Measurements from ENCODE around the gene ATF1. TPM values are rescaled to one million over a fixed set of nuclear protein-coding genes. Genes with fewer than 3 reads are reported as not detected.

The ATF1 gene
- total and polyA plus RNA-seq, 2 of the 8 experiments (the other 6 are each of a cell fraction or from before 2014, with no cell fraction given): 23.2 to 41.8 TPM

DNA sequence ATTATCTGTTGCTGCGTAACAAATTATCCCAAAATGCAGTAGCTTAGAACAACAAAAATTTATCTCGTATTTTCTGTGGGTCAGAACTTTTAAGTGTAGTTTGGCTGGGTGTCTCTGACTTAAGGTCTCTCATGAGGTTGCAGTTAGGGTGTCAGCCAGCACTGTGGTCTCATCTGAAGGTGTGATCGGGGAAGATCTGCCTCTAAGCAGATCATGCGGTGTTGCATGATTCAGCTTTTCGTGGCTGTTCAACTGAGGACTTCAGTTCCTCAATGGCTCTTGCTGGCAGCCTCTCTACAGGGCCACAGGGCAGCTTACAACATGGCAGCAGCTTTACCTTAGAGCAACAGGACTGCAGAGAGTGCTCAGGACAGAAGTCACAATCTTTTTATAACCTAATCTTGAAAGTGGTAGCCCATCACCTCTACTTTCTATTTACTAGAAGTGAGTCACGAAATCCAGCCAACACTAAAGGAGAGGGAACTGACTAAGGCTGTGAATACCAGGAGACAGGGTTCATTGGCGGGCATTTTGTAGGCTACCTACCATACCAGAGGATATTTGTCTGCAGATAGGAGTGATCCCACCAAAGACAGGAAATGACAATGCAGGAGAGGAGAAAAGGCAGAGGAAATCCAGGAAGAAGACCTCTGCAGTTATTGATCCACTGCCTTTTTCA is 77.0 kb downstream of the ATF1 start:
- FAIRE-seq: no peak
- no peak overlapping the region for H2BK120ac ChIP-seq (replicated peaks; ENCODE audit: low read depth, low read length)
- no peak overlapping the region for H2BK12ac ChIP-seq (ENCODE audit: low read depth, low read length)
- no peak overlapping the region for H3K23ac ChIP-seq (ENCODE audit: insufficient read length)
- ChIA-PET POLR2A (ENCODE audit: partially characterized antibody) (interaction anchor here (0.5 kb wide), 1 partner anchor 15 kb away, joined by 4 read pairs; no protein-coding TSS in a partner anchor), CTCF (ENCODE audit: partially characterized antibody) (interaction anchor here (0.8 kb wide), 1 partner anchor 17 kb away, joined by 5 read pairs; no protein-coding TSS in a partner anchor)
- H3K14ac ChIP-seq (ENCODE audit: insufficient read length): no peak overlapping the region
- H4K8ac ChIP-seq (ENCODE audit: extremely low read depth, insufficient read depth, low read length): no peak overlapping the region
- H3K4me2 ChIP-seq (ENCODE audit: insufficient read depth in 1 of 2, low read depth in 2 of 2, low read length in 2 of 2): no peak overlapping the region
- no peaks in the 10 kb centered on the region for H3K36me3 ChIP-seq (ENCODE audit: control insufficient read depth in 2 of 4, insufficient read depth in 4 of 4, low read length in 3 of 4)
- no peaks in the 10 kb centered on the region for H3K79me1 ChIP-seq (ENCODE audit: low read depth, low read length)
- TF ChIP-seq CHD1 (IDR thresholded peaks at IDR 0.05; ENCODE audit: low read depth, low read length) (no peak), TCF12 (IDR thresholded peaks at IDR 0.05; ENCODE audit: low read depth, low read length) (no peak), RFX5 (IDR thresholded peaks at IDR 0.05; ENCODE audit: borderline replicate concordance, low read depth, low read length) (no peak), RNF2 (IDR thresholded peaks at IDR 0.05; ENCODE audit: borderline replicate concordance, low read depth, low read length, missing control alignments, poor library complexity, severe bottlenecking) (no peak), HDAC2 (IDR thresholded peaks at IDR 0.05; ENCODE audit: borderline replicate concordance in 1 of 2, low read depth in 2 of 2, low read length in 2 of 2) (no peak), PHF8 (conservative IDR thresholded peaks at IDR 0.05; ENCODE audit: low read depth, low read length) (no peak), KDM4A (IDR thresholded peaks at IDR 0.05; ENCODE audit: low read depth, low read length, severe bottlenecking) (no peak)
- TF ChIP-seq, protein P1, sequence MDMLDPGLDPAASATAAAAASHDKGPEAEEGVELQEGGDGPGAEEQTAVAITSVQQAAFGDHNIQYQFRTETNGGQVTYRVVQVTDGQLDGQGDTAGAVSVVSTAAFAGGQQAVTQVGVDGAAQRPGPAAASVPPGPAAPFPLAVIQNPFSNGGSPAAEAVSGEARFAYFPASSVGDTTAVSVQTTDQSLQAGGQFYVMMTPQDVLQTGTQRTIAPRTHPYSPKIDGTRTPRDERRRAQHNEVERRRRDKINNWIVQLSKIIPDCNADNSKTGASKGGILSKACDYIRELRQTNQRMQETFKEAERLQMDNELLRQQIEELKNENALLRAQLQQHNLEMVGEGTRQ (IDR thresholded peaks at IDR 0.05; ENCODE audit: low read length): no peak
- H3K79me2 ChIP-seq (ENCODE audit: control insufficient read depth in 1 of 2, insufficient read depth in 2 of 2, low read length in 2 of 2): no peaks in the 10 kb centered on the region
- no peaks in the 10 kb centered on the region for H3K23me2 ChIP-seq (ENCODE audit: low read depth, low read length)
- no peak overlapping the region for H3K4me3 ChIP-seq (ENCODE audit: extremely low read depth in 1 of 4, insufficient read depth in 2 of 4, low read depth in 3 of 4, low read length in 4 of 4)
- no peaks in the 10 kb centered on the region; a peak in 1 of 7 replicates for H3K27me3 ChIP-seq (replicated peaks in 1 of 4; ENCODE audit: control insufficient read depth in 3 of 4, extremely low read depth in 1 of 4, insufficient read depth in 3 of 4, low read length in 3 of 4)
- no peak overlapping the region for H2BK20ac ChIP-seq (ENCODE audit: low read length)
- no peaks in the 10 kb centered on the region; a peak in 1 of 7 replicates for H3K4me1 ChIP-seq (replicated peaks in 1 of 4; ENCODE audit: control insufficient read depth in 3 of 4, insufficient read depth in 4 of 4, low read length in 3 of 4)
- no peak overlapping the region for H3K4ac ChIP-seq (replicated peaks; ENCODE audit: insufficient read length, low read depth, low read length)
- no peak overlapping the region for H4K5ac ChIP-seq (ENCODE audit: insufficient read length, low read depth, low read length)
- 91% methylated on average over 7 of the region's 7 CpGs; no CpG with 5 or more reads in 1 of the 2 experiments for WGBS, 2 experiments (ENCODE audit: extremely low coverage in 1 of 2, insufficient coverage in 1 of 2, insufficient read length in 1 of 2, insufficient replicate concordance in 2 of 2, low coverage in 1 of 2, low lambda C conversion rate in 2 of 2, missing lambda C conversion rate in 1 of 2)
- H4K91ac ChIP-seq (replicated peaks; ENCODE audit: insufficient read length, low read length): no peak overlapping the region
- no peak overlapping the region for H3K56ac ChIP-seq (replicated peaks; ENCODE audit: insufficient read length, low read depth, low read length)
- no peak overlapping the region for H2AK5ac ChIP-seq (ENCODE audit: low read depth, low read length)
- H3K18ac ChIP-seq (ENCODE audit: extremely low read depth, low read length): no peak overlapping the region
- no peak for DNase-seq (ENCODE audit: low read depth in 1 of 2, low spot score in 2 of 2)
- H4K20me1 ChIP-seq (replicated peaks in 1 of 2; ENCODE audit: control insufficient read depth in 1 of 2, insufficient read depth in 2 of 2, low read length in 2 of 2): no peaks in the 10 kb centered on the region
- no peak overlapping the region for H2BK5ac ChIP-seq (ENCODE audit: low read depth, low read length)
- H2AFZ ChIP-seq (ENCODE audit: low read length): no peak overlapping the region
- H3K9ac ChIP-seq (replicated peaks in 1 of 4; ENCODE audit: extremely low read depth in 1 of 4, low read depth in 3 of 4, low read length in 3 of 4): no peak overlapping the region
- peaks cover 5 to 6% of the 10 kb centered on the region in 2 experiments; a peak in 2 of 4 replicates for H3K9me3 ChIP-seq (ENCODE audit: insufficient read depth in 2 of 2, low read depth in 1 of 2, low read length in 1 of 2)
- H2BK15ac ChIP-seq (ENCODE audit: low read length): no peak overlapping the region
- no peak overlapping the region for H3K27ac ChIP-seq (ENCODE audit: low read depth, low read length)
